Liver (tissue), 9 donors: ENCODE measurements around the gene PLK2. TPM values are rescaled to one million over a fixed set of nuclear protein-coding genes. Genes with fewer than 3 reads are reported as not detected.

Experiments
- DNase-seq: peaks from one replicate; pipeline ENCODE4 v3.0.0-alpha.2; 2017; ENCODE audit warnings: low spot score
- H3K27ac ChIP-seq, 2 donors: one replicate each; pipeline ENCODE4 v1.7.0; 2013; ENCODE audit warnings: inconsistent platforms in 2 of 2, low read length in 2 of 2, control low read depth in 1 of 2, low read depth in 1 of 2, mild to moderate bottlenecking in 1 of 2
- H3K27me3 ChIP-seq, 4 donors: one replicate each; pipeline versions ENCODE4 v1.6.1 to v1.7.0; 2013; ENCODE audit warnings: low read length in 3 of 4, inconsistent platforms in 1 of 4, mild to moderate bottlenecking in 1 of 4, moderate library complexity in 1 of 4; ENCODE audit not compliant: control insufficient read depth in 4 of 4, insufficient read depth in 4 of 4
- H3K36me3 ChIP-seq, 4 donors: one replicate each; pipeline versions ENCODE4 v1.6.1 to v1.7.0; 2013; ENCODE audit warnings: low read length in 3 of 4, mild to moderate bottlenecking in 3 of 4, low read depth in 1 of 4, moderate library complexity in 1 of 4; ENCODE audit not compliant: control insufficient read depth in 4 of 4, insufficient read depth in 3 of 4
- H3K4me1 ChIP-seq, 4 donors: one replicate each; pipeline versions ENCODE4 v1.6.1 to v1.7.0; 2013; ENCODE audit warnings: low read length in 3 of 4, mild to moderate bottlenecking in 3 of 4, moderate library complexity in 1 of 4; ENCODE audit not compliant: control insufficient read depth in 4 of 4, insufficient read depth in 4 of 4
- H3K4me3 ChIP-seq, 3 donors: one replicate each; pipeline versions ENCODE4 v1.6.1 to v1.7.0; 2013; ENCODE audit warnings: low read length in 3 of 3, control low read depth in 1 of 3, low read depth in 1 of 3, mild to moderate bottlenecking in 1 of 3
- H3K9ac ChIP-seq, 2 donors: one replicate each; pipeline ENCODE4 v1.7.0; 2013; ENCODE audit warnings: low read length in 2 of 2, mild to moderate bottlenecking in 2 of 2, moderate library complexity in 2 of 2, control low read depth in 1 of 2, low read depth in 1 of 2
- H3K9me3 ChIP-seq, 4 donors: one replicate each; pipeline versions ENCODE4 v1.6.1 to v1.7.0; 2013; ENCODE audit warnings: low read length in 3 of 4; ENCODE audit not compliant: control insufficient read depth in 4 of 4
- CTCF ChIP-seq: fragments of 150-350 bp; IDR thresholded peaks from 2 replicates; pipeline ENCODE4 v1.5.1; 2017; ENCODE audit warnings: improper control_type of control experiment, low read depth, low read length; ENCODE audit not compliant: missing input control
- FOXA1 ChIP-seq: IDR thresholded peaks from 2 replicates; pipeline ENCODE4 v1.6.1; 2016; ENCODE audit warnings: antibody characterized with exemption
- FOXA2 ChIP-seq: IDR thresholded peaks from 2 replicates; pipeline ENCODE4 v1.6.1; 2016; ENCODE audit warnings: antibody characterized with exemption
- GABPA ChIP-seq, 2 donors: IDR thresholded peaks in 1 of 2; conservative IDR thresholded peaks in 1 of 2; 2 replicates each; pipeline ENCODE4 v1.6.1; 2016; ENCODE audit warnings: antibody characterized with exemption in 2 of 2, mild to moderate bottlenecking in 1 of 2, moderate library complexity in 1 of 2
- HNF4A ChIP-seq, 2 donors: conservative IDR thresholded peaks; 2 replicates each; pipeline ENCODE4 v1.6.1; 2016; ENCODE audit warnings: antibody characterized with exemption in 2 of 2, mild to moderate bottlenecking in 2 of 2
- JUND ChIP-seq, 2 donors: IDR thresholded peaks; 2 replicates each; pipeline ENCODE4 v1.6.1; 2016; ENCODE audit warnings: antibody characterized with exemption in 2 of 2
- NR2F2 ChIP-seq: IDR thresholded peaks from 2 replicates; pipeline ENCODE4 v1.6.1; 2016; ENCODE audit warnings: antibody characterized with exemption
- RAD21 ChIP-seq, 2 donors: IDR thresholded peaks; 2 replicates each; pipeline ENCODE4 v1.6.1; 2016; ENCODE audit warnings: antibody characterized with exemption in 2 of 2, mild to moderate bottlenecking in 2 of 2
- RXRA ChIP-seq, 2 donors: IDR thresholded peaks; 2 replicates each; pipeline ENCODE4 v1.6.1; 2017 to 2018; ENCODE audit warnings: antibody characterized with exemption in 2 of 2, mild to moderate bottlenecking in 1 of 2
- SP1 ChIP-seq: IDR thresholded peaks from 2 replicates; pipeline ENCODE4 v1.6.1; 2018; ENCODE audit warnings: antibody characterized with exemption, mild to moderate bottlenecking
- TAF1 ChIP-seq: conservative IDR thresholded peaks from 2 replicates; pipeline ENCODE4 v1.6.1; 2016; ENCODE audit warnings: antibody characterized with exemption, mild to moderate bottlenecking
- YY1 ChIP-seq: IDR thresholded peaks from 2 replicates; pipeline ENCODE4 v1.6.1; 2016; ENCODE audit warnings: antibody characterized with exemption, mild to moderate bottlenecking
- WGBS: extraction: QIAGEN DNeasy Blood & Tissue Kit; methylation state at CpG from one replicate; pipeline ENCODE4 v1.1.7; 2013; 5-methylcytosine and 5-hydroxymethylcytosine counted together
- polyA plus RNA-seq, 2 donors: library from polyadenylated mRNA; stranded (reverse) in 1 of 2; unstranded in 1 of 2; fragments of 200-250 nt in 1 of 2; fragments of >200 nt in 1 of 2; fragmentation: Nextera tagmentation in 1 of 2; extraction: Ambion mirVana in 1 of 2; gene quantifications; one replicate each; pipeline versions ENCODE4 v1.2.1 to v1.2.3, GENCODE V29; 2013 to 2015
- total RNA-seq, 2 donors: library from RNA; depleted of rRNA; stranded (reverse); fragments of >200 nt; gene quantifications; one replicate each; pipeline ENCODE4 v1.2.3, GENCODE V29; 2014
- TF ChIP-seq, protein P1 (sequence below): IDR thresholded peaks from 2 replicates; pipeline ENCODE4 v1.6.1; 2016; ENCODE audit warnings: antibody characterized with exemption
- TF ChIP-seq, protein P2 (sequence below): IDR thresholded peaks from 2 replicates; pipeline ENCODE4 v1.6.1; 2016; ENCODE audit warnings: antibody characterized with exemption
- TF ChIP-seq, protein P3 (sequence below): IDR thresholded peaks from 2 replicates; pipeline ENCODE4 v1.6.1; 2016; ENCODE audit warnings: antibody characterized with exemption, mild to moderate bottlenecking
- donor health status: healthy.
- donor health status: healthy.
- donor health status: healthy.
- donor health status: healthy.
- donor health status: healthy.

PLK2 gene
- total and polyA plus RNA-seq, 4 donors: 5.9 to 39.5 (median 22.3) TPM

DNA sequence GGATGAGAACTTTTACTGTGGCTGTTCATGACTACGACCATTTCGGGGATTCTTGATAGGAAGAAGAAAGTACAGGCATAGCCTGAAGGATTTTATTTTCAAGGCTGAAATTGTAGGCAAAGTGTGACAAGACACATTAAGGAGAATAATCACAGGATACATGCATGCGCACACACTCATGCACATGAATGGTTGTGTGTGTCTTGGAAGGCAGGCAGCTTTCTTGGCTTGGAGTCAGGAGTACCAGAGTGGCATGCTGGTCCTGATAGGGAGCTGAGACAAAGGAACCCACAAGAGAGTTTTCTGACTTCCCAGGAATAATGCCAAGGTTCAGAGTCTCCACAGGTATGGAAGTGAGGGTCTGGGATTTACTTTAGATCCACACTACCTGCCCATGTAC lies 22.2 kb downstream of the PLK2 start:
- no peaks in the 10 kb centered on the region for H3K27me3 ChIP-seq
- no peak overlapping the region for H3K27ac ChIP-seq
- 97% methylated on average over 3 of the region's 3 CpGs for WGBS
- H3K9ac ChIP-seq: no peak overlapping the region
- H3K4me1 ChIP-seq: no peaks in the 10 kb centered on the region
- H3K36me3 ChIP-seq: no peaks in the 10 kb centered on the region
- DNase-seq: no peak
- TF ChIP-seq HNF4A (conservative IDR thresholded peaks at IDR 0.05) (no peak), SP1 (no peak)
- TF ChIP-seq, protein P1, sequence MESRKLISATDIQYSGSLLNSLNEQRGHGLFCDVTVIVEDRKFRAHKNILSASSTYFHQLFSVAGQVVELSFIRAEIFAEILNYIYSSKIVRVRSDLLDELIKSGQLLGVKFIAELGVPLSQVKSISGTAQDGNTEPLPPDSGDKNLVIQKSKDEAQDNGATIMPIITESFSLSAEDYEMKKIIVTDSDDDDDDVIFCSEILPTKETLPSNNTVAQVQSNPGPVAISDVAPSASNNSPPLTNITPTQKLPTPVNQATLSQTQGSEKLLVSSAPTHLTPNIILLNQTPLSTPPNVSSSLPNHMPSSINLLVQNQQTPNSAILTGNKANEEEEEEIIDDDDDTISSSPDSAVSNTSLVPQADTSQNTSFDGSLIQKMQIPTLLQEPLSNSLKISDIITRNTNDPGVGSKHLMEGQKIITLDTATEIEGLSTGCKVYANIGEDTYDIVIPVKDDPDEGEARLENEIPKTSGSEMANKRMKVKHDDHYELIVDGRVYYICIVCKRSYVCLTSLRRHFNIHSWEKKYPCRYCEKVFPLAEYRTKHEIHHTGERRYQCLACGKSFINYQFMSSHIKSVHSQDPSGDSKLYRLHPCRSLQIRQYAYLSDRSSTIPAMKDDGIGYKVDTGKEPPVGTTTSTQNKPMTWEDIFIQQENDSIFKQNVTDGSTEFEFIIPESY: no peak
- H3K9me3 ChIP-seq: peaks cover 0 to under 1% (median 0%) of the 10 kb centered on the region in 4 donors
- H3K4me3 ChIP-seq: no peak overlapping the region

DNA sequence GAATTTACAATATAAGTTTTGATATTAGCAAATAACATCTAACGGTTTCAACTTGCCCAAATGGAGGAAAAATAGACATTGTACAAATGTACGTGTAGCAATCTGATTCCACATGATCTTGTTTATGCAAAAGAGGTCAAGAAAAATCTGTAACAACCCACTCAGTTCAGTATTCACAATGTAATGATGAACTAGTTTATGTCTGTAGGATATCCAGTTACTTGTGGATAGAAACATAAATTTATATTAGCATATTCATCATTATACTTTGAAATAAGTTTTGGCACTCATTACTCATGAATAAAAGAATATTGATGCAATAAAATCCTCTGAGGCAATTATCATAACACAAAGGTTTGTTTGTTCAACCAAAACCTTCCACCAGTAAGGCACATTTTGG lies 28.1 kb downstream of the PLK2 start:
- H3K27ac ChIP-seq: no peak overlapping the region
- H3K9me3 ChIP-seq: no peaks in the 10 kb centered on the region
- no peak overlapping the region for H3K9ac ChIP-seq
- H3K4me3 ChIP-seq: no peak overlapping the region
- no peaks in the 10 kb centered on the region for H3K27me3 ChIP-seq
- TF ChIP-seq, protein P1: no peak
- no peak for TF ChIP-seq RXRA (IDR thresholded peaks at IDR 0.05)
- TF ChIP-seq FOXA1: no peak
- TF ChIP-seq HNF4A (conservative IDR thresholded peaks at IDR 0.05): no peak
- TF ChIP-seq TAF1: no peak
- TF ChIP-seq, protein P2, sequence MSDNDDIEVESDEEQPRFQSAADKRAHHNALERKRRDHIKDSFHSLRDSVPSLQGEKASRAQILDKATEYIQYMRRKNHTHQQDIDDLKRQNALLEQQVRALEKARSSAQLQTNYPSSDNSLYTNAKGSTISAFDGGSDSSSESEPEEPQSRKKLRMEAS: no peak
- TF ChIP-seq JUND (IDR thresholded peaks at IDR 0.05): no peak
- WGBS: 68% methylated on average over 2 of the region's 2 CpGs
- no peaks in the 10 kb centered on the region for H3K36me3 ChIP-seq
- DNase-seq: no peak
- no peaks in the 10 kb centered on the region for H3K4me1 ChIP-seq

DNA sequence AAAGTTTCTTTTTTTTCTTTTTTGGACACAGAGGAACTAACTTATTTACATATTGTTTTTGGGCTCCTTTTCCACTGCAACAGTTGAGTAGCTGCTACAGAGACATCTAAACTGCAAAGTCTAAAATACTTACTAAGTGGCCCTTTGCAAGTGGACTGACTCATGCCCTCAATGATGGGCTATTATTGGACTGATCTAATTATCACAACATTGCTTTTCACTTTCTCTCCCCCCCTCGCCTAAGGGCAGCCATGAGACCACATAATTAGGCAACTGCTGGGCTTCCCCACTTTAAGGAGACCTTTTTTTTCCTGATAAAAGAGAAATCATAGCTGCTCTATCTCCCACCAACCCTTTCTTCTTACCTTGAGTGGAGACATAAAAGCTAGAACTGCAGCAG lies 47.0 kb downstream of the PLK2 start:
- Histone ChIP-seq H3K27me3 (peaks cover 0 to 2% (median 0%) of the 10 kb centered on the region in 4 donors), H3K36me3 (no peaks in the 10 kb centered on the region), H3K9me3 (no peaks in the 10 kb centered on the region), H3K9ac (no peak overlapping the region), H3K27ac (no peak overlapping the region), H3K4me3 (no peak overlapping the region), H3K4me1 (no peaks in the 10 kb centered on the region)
- whole genome bisulfite sequencing: 87% methylated on average over 1 of the region's 1 CpG
- DNase-seq: no peak
- TF ChIP-seq, protein P3, sequence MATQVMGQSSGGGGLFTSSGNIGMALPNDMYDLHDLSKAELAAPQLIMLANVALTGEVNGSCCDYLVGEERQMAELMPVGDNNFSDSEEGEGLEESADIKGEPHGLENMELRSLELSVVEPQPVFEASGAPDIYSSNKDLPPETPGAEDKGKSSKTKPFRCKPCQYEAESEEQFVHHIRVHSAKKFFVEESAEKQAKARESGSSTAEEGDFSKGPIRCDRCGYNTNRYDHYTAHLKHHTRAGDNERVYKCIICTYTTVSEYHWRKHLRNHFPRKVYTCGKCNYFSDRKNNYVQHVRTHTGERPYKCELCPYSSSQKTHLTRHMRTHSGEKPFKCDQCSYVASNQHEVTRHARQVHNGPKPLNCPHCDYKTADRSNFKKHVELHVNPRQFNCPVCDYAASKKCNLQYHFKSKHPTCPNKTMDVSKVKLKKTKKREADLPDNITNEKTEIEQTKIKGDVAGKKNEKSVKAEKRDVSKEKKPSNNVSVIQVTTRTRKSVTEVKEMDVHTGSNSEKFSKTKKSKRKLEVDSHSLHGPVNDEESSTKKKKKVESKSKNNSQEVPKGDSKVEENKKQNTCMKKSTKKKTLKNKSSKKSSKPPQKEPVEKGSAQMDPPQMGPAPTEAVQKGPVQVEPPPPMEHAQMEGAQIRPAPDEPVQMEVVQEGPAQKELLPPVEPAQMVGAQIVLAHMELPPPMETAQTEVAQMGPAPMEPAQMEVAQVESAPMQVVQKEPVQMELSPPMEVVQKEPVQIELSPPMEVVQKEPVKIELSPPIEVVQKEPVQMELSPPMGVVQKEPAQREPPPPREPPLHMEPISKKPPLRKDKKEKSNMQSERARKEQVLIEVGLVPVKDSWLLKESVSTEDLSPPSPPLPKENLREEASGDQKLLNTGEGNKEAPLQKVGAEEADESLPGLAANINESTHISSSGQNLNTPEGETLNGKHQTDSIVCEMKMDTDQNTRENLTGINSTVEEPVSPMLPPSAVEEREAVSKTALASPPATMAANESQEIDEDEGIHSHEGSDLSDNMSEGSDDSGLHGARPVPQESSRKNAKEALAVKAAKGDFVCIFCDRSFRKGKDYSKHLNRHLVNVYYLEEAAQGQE: no peak
- TF ChIP-seq HNF4A (conservative IDR thresholded peaks at IDR 0.05) (no peak), RXRA (IDR thresholded peaks at IDR 0.05) (no peak), NR2F2 (no peak), YY1 (no peak), FOXA2 (no peak), TAF1 (no peak), SP1 (no peak), GABPA (IDR thresholded peaks at IDR 0.05 in 1 of 2, conservative IDR thresholded peaks at IDR 0.05 in 1 of 2) (no peak), CTCF (no peak), RAD21 (IDR thresholded peaks at IDR 0.05) (no peak), JUND (IDR thresholded peaks at IDR 0.05) (no peak)
- TF ChIP-seq, protein P2: no peak
- TF ChIP-seq, protein P1: no peak
